ENCODE measurements around the gene ALDH1L2.

The ALDH1L2 gene

GRCh38 chr12:105100207-105100985, 16.1 kb upstream of the ALDH1L2 start (continued):
- no peak for TF ChIP-seq ZNF214 (tag by site-specific recombination; IDR thresholded peaks at IDR 0.05; ENCODE audit: borderline replicate concordance)
- TF ChIP-seq ZNF692 (tag by site-specific recombination; IDR thresholded peaks at IDR 0.05) = peak; percentile 46; the same call in 1 of the 2 replicates
- TF ChIP-seq ATF2 (tag by site-specific recombination; IDR thresholded peaks at IDR 0.05; ENCODE audit: low read depth) = no peak
- TF ChIP-seq PRDM1 (tag by site-specific recombination; IDR thresholded peaks at IDR 0.05) = 0 out of 2 replicates have a peak, but pooled peaks have one; percentile 19
- TF ChIP-seq ZBTB44 (tag by site-specific recombination; IDR thresholded peaks at IDR 0.05) = no peak
- TF ChIP-seq PRDM4 (tag by site-specific recombination; IDR thresholded peaks at IDR 0.05) = no peak
- TF ChIP-seq ZNF146 (tag by site-specific recombination; IDR thresholded peaks at IDR 0.05) = no peak
- no peak for TF ChIP-seq GLI4 (tag by site-specific recombination; IDR thresholded peaks at IDR 0.05)
- TF ChIP-seq KLF10 (tag by site-specific recombination; IDR thresholded peaks at IDR 0.05) = 0 out of 2 replicates have a peak, but pooled peaks have one; percentile 33
- TF ChIP-seq ZNF26 (tag by site-specific recombination; IDR thresholded peaks at IDR 0.05) = no peak
- TF ChIP-seq ZNF501 (tag by site-specific recombination; IDR thresholded peaks at IDR 0.05) = no peak
- TF ChIP-seq ZNF140 (tag by site-specific recombination; IDR thresholded peaks at IDR 0.05) = no peak
- TF ChIP-seq TCF7L2 (IDR thresholded peaks at IDR 0.05; ENCODE audit: borderline replicate concordance, low read depth, low read length) = no peak
- TF ChIP-seq ZNF366 (tag by site-specific recombination; conservative IDR thresholded peaks at IDR 0.05) = peak; percentile 71
- TF ChIP-seq ZNF580 (tag by site-specific recombination; IDR thresholded peaks at IDR 0.05) = no peak

- H3K4me3 ChIP-seq (ENCODE audit: low read depth, low read length) = no peak overlapping the region
- H3K36me3 ChIP-seq (ENCODE audit: control insufficient read depth in 2 of 2, insufficient read depth in 1 of 2, low read length in 2 of 2) = no peaks in the 10 kb centered on the region
- TF ChIP-seq GFI1B (tag by site-specific recombination; IDR thresholded peaks at IDR 0.05) (no peak), ZNF350 (tag by site-specific recombination; IDR thresholded peaks at IDR 0.05) (no peak), PRDM4 (tag by site-specific recombination; IDR thresholded peaks at IDR 0.05) (no peak), ZNF692 (tag by site-specific recombination; IDR thresholded peaks at IDR 0.05) (no peak), ZNF596 (tag by site-specific recombination; IDR thresholded peaks at IDR 0.05) (no peak), ZNF18 (tag by site-specific recombination; IDR thresholded peaks at IDR 0.05) (no peak)
- H3K9me3 ChIP-seq (ENCODE audit: control insufficient read depth, insufficient read depth, low read depth, low read length) = no peaks in the 10 kb centered on the region
- peaks cover 4% of the 10 kb centered on the region; the same call in 1 of the 2 replicates for H3K4me1 ChIP-seq (ENCODE audit: control insufficient read depth, insufficient read depth, low read length)
- H3K27ac ChIP-seq (ENCODE audit: extremely low read depth, low read depth, low read length) = no peak overlapping the region
- CTCF ChIA-PET = interaction anchor here (1.4 kb wide), 1 partner anchor 717 kb away, joined by 3 read pairs; no protein-coding TSS in a partner anchor
- POLR2A ChIA-PET = interaction anchor here (1.8 kb wide), 1 partner anchor 8 kb away, joined by 5 read pairs; the partner anchor contains the start of gene WASHC4
These were observed 15.1 kb upstream of the ALDH1L2 start for GRCh38 chr12:105099356-105099755.

Data from HEK293 (cell line).